Ovary (tissue), 3 donors: ENCODE measurements around the gene CCNT2.

Experiments used
- CTCF ChIP-seq, 3 donors: fragments of 450-650 bp in 2 of 3; fragments of 200-600 bp in 1 of 3; IDR thresholded peaks; one replicate each; pipeline versions ENCODE4 v1.5.1 to v1.8.0; 2016 to 2022; ENCODE audit warnings: antibody characterized with exemption in 3 of 3, mild to moderate bottlenecking in 1 of 3
- EP300 ChIP-seq: sonication (generic); formaldehyde crosslinking; IDR thresholded peaks from one replicate; pipeline ENCODE4 v1.6.1; 2017; ENCODE audit warnings: antibody characterized with exemption
- POLR2A ChIP-seq: fragments of 450-650 bp; IDR thresholded peaks from one replicate; pipeline ENCODE4 v1.6.1; 2017; ENCODE audit warnings: antibody characterized with exemption, mild to moderate bottlenecking, moderate library complexity
- donor health status: DM: no; HTN: no; CAD: no.

GRCh38 chr2:135002836-135003235 is 84.2 kb downstream of the CCNT2 start:
- no peak for TF ChIP-seq CTCF (IDR thresholded peaks at IDR 0.05)
- TF ChIP-seq POLR2A, result no peak
- TF ChIP-seq EP300, result no peak
